WTC11 (cell line): ENCODE measurements around the gene RASGRF2. TPM values are rescaled to one million over a fixed set of nuclear protein-coding genes. Genes with fewer than 3 reads are reported as not detected.

Experiments
- ATAC-seq: fragments of 200-7000 bp; cut with Tn5 transposase; 2 replicates; pipeline ENCODE4 v1.10.0; 2021; ENCODE audit warnings: mild to moderate bottlenecking, moderate library complexity
- CTCF ChIA-PET: fragments of 300-600 bp; sonication (Branson Sonifier 250); formaldehyde crosslinking; loops from one replicate; lab custom pipeline; 2021; ENCODE audit warnings: antibody characterized with exemption; lab: Charles Lee
- POLR2A ChIA-PET: fragments of 350-600 bp; sonication (Branson Sonifier 250); formaldehyde crosslinking; loops from one replicate; lab custom pipeline; 2021; ENCODE audit warnings: antibody characterized with exemption; lab: Charles Lee
- DNase-seq: peaks from one replicate; pipeline ENCODE4 v3.0.0; 2021; ENCODE audit warnings: low spot score
- H3K27ac Mint-ChIP-seq: 2 replicates; pipeline ENCODE4 v1.8.0; 2021; ENCODE audit warnings: mixed read lengths
- H3K27me3 Mint-ChIP-seq: 2 replicates; pipeline ENCODE4 v1.8.0; 2021; ENCODE audit warnings: low read depth, mild to moderate bottlenecking, moderate library complexity, mixed read lengths
- H3K36me3 Mint-ChIP-seq: 2 replicates; pipeline ENCODE4 v1.8.0; 2021; ENCODE audit warnings: mixed read lengths
- H3K4me1 Mint-ChIP-seq: 2 replicates; pipeline ENCODE4 v1.8.0; 2022; ENCODE audit warnings: mixed read lengths
- H3K4me3 Mint-ChIP-seq: 2 replicates; pipeline ENCODE4 v1.8.0; 2021; ENCODE audit warnings: mild to moderate bottlenecking, moderate library complexity, mixed read lengths
- H3K9me3 Mint-ChIP-seq: 2 replicates; pipeline ENCODE4 v1.8.0; 2021; ENCODE audit warnings: mixed read lengths
- ATF6 ChIP-seq: sonication (generic); formaldehyde crosslinking; IDR thresholded peaks from 2 replicates; pipeline ENCODE4 v1.8.1; 2023; ENCODE audit warnings: mild to moderate bottlenecking, missing genetic modification reagents
- CDX4 ChIP-seq: fragments of 250-450 bp; sonication (Bioruptor Pico); IDR thresholded peaks from 2 replicates; pipeline ENCODE4 v1.9.0; 2021; ENCODE audit warnings: moderate library complexity, mild to moderate bottlenecking, inconsistent platforms, borderline replicate concordance
- CREM ChIP-seq: sonication (generic); formaldehyde crosslinking; IDR thresholded peaks from 2 replicates; pipeline ENCODE4 v1.8.1; 2022; ENCODE audit warnings: mild to moderate bottlenecking, missing genetic modification reagents, moderate library complexity
- E2F1 ChIP-seq: sonication (generic); formaldehyde crosslinking; IDR thresholded peaks from 2 replicates; pipeline ENCODE4 v1.8.0; 2022; ENCODE audit warnings: mild to moderate bottlenecking, missing genetic modification reagents
- ELF4 ChIP-seq: sonication (generic); formaldehyde crosslinking; IDR thresholded peaks from 2 replicates; pipeline ENCODE4 v1.8.1; 2022; ENCODE audit warnings: low read depth, mild to moderate bottlenecking, moderate library complexity, missing genetic modification reagents
- FOXP1 ChIP-seq: sonication (generic); formaldehyde crosslinking; IDR thresholded peaks from 2 replicates; pipeline ENCODE4 v1.8.0; 2022; ENCODE audit warnings: missing genetic modification reagents, mild to moderate bottlenecking, moderate library complexity, borderline replicate concordance
- HMGA2 ChIP-seq: fragments of 250-450 bp; sonication (Bioruptor Pico); IDR thresholded peaks from 2 replicates; pipeline ENCODE4 v1.4.0; 2021; ENCODE audit warnings: mild to moderate bottlenecking, moderate library complexity
- NFYB ChIP-seq: sonication (generic); formaldehyde crosslinking; conservative IDR thresholded peaks from 2 replicates; pipeline ENCODE4 v1.8.0; 2022; ENCODE audit warnings: low read depth, missing genetic modification reagents
- NR2C2 ChIP-seq: sonication (generic); formaldehyde crosslinking; IDR thresholded peaks from 2 replicates; pipeline ENCODE4 v1.8.0; 2022; ENCODE audit warnings: mild to moderate bottlenecking, missing genetic modification reagents
- SMAD4 ChIP-seq: sonication (generic); formaldehyde crosslinking; IDR thresholded peaks from 2 replicates; pipeline ENCODE4 v1.8.0; 2022; ENCODE audit warnings: mild to moderate bottlenecking, missing genetic modification reagents
- SP1 ChIP-seq: sonication (generic); formaldehyde crosslinking; conservative IDR thresholded peaks from 2 replicates; pipeline ENCODE4 v1.8.1; 2022; ENCODE audit warnings: missing genetic modification reagents
- total RNA-seq: library from RNA; stranded (reverse); gene quantifications from 3 replicates; pipeline ENCODE4 v1.2.3, GENCODE V29; 2021
- TF ChIP-seq, protein P1 (sequence below): sonication (generic); formaldehyde crosslinking; IDR thresholded peaks from 2 replicates; pipeline ENCODE4 v1.8.0; 2022; ENCODE audit warnings: missing genetic modification reagents
- TF ChIP-seq, protein P2 (sequence below): sonication (generic); formaldehyde crosslinking; IDR thresholded peaks from 2 replicates; pipeline ENCODE4 v1.8.1; 2023; ENCODE audit warnings: mild to moderate bottlenecking, missing genetic modification reagents, borderline replicate concordance
- TF ChIP-seq, protein P3 (sequence below): sonication (generic); formaldehyde crosslinking; IDR thresholded peaks from 2 replicates; pipeline ENCODE4 v1.8.1; 2023; ENCODE audit warnings: mild to moderate bottlenecking, missing genetic modification reagents, moderate library complexity

Gene RASGRF2
- total RNA-seq, 1 experiment from 2014 or later: 17.6 TPM

DNA sequence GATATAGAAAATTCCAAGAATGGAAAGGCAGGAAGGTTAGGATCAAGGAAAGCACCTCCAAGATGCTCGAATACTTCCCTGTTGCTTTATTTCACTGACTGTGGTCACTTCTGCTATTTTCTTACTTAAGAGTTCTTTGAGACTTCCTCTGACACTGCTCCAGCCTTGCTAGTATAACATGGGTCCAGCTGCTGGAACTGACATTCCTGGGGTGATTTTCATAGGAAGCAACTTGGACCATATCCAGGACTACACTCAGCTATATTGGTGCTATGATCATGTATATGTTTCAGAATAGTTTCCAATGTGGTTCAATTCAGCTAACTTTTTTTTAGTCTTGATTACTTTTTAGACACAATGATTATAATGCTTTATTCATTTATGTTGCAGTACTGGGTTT lies 191.4 kb downstream of the RASGRF2 start (continued):
- TF ChIP-seq E2F1 (CRISPR knock-in tag): no peak

- no peaks in the 10 kb centered on the region for H3K4me1 Mint-ChIP-seq
- no peak overlapping the region for H3K4me3 Mint-ChIP-seq
- POLR2A ChIA-PET: no interaction called here
- H3K27me3 Mint-ChIP-seq: no peaks in the 10 kb centered on the region
- no peak for TF ChIP-seq NR2C2 (CRISPR knock-in tag)
- TF ChIP-seq, all 79 proteins: peak for 0
- CTCF ChIA-PET: no interaction called here
- H3K9me3 Mint-ChIP-seq: peaks cover 7% of the 10 kb centered on the region; the same call in 1 of the 2 replicates
- H3K27ac Mint-ChIP-seq: no peak overlapping the region
- no peak for DNase-seq
- ATAC-seq: no peak
- peaks cover 3% of the 10 kb centered on the region; the same call in 1 of the 2 replicates for H3K36me3 Mint-ChIP-seq
These were observed 194.6 kb downstream of the RASGRF2 start for GRCh38 chr5:81154725-81155124.

- peaks cover 7% of the 10 kb centered on the region; the same call in 1 of the 2 replicates for H3K9me3 Mint-ChIP-seq
- H3K4me3 Mint-ChIP-seq: no peak overlapping the region
- ATAC-seq (no peak), DNase-seq (no peak)
- ChIA-PET POLR2A (no interaction called here), CTCF (no interaction called here)
- no peaks in the 10 kb centered on the region for H3K4me1 Mint-ChIP-seq
- TF ChIP-seq CDX4 (CRISPR knock-in tag): no peak
- TF ChIP-seq FOXP1: no peak
- no peak for TF ChIP-seq ATF6
- TF ChIP-seq, protein P1, sequence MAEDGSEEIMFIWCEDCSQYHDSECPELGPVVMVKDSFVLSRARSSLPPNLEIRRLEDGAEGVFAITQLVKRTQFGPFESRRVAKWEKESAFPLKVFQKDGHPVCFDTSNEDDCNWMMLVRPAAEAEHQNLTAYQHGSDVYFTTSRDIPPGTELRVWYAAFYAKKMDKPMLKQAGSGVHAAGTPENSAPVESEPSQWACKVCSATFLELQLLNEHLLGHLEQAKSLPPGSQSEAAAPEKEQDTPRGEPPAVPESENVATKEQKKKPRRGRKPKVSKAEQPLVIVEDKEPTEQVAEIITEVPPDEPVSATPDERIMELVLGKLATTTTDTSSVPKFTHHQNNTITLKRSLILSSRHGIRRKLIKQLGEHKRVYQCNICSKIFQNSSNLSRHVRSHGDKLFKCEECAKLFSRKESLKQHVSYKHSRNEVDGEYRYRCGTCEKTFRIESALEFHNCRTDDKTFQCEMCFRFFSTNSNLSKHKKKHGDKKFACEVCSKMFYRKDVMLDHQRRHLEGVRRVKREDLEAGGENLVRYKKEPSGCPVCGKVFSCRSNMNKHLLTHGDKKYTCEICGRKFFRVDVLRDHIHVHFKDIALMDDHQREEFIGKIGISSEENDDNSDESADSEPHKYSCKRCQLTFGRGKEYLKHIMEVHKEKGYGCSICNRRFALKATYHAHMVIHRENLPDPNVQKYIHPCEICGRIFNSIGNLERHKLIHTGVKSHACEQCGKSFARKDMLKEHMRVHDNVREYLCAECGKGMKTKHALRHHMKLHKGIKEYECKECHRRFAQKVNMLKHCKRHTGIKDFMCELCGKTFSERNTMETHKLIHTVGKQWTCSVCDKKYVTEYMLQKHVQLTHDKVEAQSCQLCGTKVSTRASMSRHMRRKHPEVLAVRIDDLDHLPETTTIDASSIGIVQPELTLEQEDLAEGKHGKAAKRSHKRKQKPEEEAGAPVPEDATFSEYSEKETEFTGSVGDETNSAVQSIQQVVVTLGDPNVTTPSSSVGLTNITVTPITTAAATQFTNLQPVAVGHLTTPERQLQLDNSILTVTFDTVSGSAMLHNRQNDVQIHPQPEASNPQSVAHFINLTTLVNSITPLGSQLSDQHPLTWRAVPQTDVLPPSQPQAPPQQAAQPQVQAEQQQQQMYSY (CRISPR knock-in tag): no peak
- no peak for TF ChIP-seq HMGA2
- no peak for TF ChIP-seq SP1 (CRISPR knock-in tag)
- TF ChIP-seq SMAD4: no peak
- TF ChIP-seq CREM (CRISPR knock-in tag): no peak
- no peak for TF ChIP-seq NFYB (CRISPR knock-in tag)
- TF ChIP-seq, protein P2, sequence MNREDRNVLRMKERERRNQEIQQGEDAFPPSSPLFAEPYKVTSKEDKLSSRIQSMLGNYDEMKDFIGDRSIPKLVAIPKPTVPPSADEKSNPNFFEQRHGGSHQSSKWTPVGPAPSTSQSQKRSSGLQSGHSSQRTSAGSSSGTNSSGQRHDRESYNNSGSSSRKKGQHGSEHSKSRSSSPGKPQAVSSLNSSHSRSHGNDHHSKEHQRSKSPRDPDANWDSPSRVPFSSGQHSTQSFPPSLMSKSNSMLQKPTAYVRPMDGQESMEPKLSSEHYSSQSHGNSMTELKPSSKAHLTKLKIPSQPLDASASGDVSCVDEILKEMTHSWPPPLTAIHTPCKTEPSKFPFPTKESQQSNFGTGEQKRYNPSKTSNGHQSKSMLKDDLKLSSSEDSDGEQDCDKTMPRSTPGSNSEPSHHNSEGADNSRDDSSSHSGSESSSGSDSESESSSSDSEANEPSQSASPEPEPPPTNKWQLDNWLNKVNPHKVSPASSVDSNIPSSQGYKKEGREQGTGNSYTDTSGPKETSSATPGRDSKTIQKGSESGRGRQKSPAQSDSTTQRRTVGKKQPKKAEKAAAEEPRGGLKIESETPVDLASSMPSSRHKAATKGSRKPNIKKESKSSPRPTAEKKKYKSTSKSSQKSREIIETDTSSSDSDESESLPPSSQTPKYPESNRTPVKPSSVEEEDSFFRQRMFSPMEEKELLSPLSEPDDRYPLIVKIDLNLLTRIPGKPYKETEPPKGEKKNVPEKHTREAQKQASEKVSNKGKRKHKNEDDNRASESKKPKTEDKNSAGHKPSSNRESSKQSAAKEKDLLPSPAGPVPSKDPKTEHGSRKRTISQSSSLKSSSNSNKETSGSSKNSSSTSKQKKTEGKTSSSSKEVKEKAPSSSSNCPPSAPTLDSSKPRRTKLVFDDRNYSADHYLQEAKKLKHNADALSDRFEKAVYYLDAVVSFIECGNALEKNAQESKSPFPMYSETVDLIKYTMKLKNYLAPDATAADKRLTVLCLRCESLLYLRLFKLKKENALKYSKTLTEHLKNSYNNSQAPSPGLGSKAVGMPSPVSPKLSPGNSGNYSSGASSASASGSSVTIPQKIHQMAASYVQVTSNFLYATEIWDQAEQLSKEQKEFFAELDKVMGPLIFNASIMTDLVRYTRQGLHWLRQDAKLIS (CRISPR knock-in tag): no peak
- TF ChIP-seq, protein P3, sequence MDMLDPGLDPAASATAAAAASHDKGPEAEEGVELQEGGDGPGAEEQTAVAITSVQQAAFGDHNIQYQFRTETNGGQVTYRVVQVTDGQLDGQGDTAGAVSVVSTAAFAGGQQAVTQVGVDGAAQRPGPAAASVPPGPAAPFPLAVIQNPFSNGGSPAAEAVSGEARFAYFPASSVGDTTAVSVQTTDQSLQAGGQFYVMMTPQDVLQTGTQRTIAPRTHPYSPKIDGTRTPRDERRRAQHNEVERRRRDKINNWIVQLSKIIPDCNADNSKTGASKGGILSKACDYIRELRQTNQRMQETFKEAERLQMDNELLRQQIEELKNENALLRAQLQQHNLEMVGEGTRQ: no peak
- TF ChIP-seq ELF4: no peak
- no peaks in the 10 kb centered on the region for H3K27me3 Mint-ChIP-seq
- no peak overlapping the region for H3K27ac Mint-ChIP-seq
- peaks cover 3% of the 10 kb centered on the region; the same call in 1 of the 2 replicates for H3K36me3 Mint-ChIP-seq
These were observed 196.6 kb downstream of the RASGRF2 start for GRCh38 chr5:81156732-81157131.
